GM18526 (cell line): Measurements from ENCODE around the gene CAPNS1.

Experiments
- POLR2A ChIP-seq: IDR thresholded peaks from 3 replicates; pipeline ENCODE4 v1.6.1; 2011; ENCODE audit not compliant: insufficient read length; ENCODE audit errors: extremely low read depth

CAPNS1 gene

DNA sequence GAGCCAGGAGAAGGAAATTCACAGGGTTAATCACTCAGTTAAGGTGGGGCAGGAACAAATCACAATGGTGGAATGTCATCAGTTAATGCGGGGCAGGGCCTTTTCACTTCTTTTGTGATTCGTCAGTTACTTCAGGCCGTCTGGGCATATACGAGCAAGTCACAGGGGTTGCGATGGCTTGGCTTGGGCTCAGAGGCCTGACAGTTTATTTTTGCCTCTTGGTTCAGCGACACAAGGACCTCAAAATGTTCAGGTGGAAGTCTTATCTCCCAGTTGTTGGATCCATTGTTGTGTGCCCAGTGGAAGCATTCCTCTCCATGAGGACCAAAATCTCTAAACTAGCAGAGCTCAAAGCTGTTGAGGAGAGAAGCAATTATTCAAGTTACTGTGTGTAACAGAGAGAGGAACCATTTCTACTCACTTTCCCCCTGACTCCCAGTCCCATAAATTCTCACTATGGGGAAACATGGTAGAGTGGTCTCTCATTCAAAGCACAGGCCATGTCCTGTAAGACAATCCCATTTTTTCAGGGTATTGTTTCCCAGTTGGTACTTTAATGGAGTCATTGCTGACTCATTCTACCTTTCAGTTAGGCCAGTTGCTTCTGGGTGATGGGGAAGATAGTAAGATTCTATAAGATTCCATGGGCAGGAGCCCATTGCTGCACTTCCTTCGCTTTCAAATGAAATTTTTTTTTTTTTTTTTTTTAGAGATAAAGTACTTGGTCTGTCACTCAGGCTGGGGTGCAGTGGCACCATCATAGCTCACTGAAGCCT, 21.1 kb downstream of the CAPNS1 start:
- TF ChIP-seq POLR2A, result no peak

DNA sequence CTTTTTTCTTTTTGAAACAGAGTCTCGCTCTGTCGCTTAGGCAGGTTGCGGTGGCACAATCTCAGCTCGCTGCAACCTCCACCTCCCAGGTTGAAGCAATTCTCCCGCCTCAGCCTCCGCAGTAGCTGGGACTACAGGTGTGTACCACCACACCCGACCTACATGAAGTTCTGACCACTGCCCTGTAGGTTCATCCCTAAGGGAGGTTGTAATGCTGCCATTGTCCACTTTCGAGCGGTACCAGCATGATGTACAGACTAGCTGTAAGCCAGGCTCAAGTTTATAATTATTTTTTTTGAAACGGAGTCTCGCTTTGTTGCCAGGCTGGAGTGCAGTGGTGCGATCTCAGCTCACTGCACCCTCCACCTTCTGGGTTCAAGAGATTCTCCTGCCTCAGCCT, 23.9 kb downstream of the CAPNS1 start:
- TF ChIP-seq POLR2A, result no peak

DNA sequence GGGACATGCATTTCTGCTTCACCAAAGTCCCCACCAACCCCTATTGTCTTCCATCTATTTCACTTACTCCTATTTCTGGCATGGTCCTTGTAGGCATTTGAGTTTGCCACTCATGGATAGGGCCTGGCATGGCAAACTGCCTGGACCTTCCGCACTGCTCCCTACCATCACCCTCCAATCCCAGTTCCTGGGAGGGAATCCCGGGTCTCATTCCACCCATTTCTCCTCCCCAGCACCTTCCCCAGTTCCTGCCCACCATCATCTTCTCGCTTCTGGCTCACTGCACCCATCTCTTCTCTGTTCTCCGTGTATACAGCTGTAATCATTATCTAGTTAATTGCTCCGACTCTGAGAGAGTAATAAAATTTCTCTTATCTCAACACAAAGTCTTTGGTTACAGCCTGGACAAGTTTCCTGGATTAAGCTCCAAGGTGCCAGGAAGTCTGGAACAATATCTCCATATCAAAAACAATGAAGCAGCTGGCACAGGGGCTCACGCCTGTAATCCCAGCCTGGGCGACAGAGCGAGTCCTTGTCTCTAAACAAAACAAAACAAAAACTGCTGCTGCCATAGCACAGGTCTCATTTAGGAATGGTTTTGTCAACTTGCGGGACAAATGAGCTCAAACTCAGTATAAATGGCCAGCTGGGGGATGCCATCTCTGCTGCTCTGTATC, 29.4 kb downstream of the CAPNS1 start:
- TF ChIP-seq POLR2A, result no peak

DNA sequence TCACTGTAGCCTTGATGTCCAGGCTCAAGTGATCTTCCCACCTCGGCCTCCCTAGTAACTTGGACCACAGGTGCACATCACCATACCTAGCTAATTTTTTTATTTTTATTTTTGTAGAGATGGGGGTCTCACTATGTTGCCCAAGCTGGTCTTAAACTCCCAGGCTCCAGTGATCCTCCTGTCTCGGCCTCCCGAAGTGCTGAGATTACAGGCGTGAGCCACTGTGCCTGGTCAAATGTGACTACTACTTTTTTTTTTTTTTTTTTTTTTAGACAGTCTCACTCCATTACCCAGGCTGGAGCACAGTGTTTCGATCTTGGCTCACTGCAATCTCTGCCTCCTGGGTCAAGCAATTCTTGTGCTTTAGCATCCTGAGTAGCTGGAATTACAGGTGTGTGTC, 33.0 kb downstream of the CAPNS1 start:
- no peak for TF ChIP-seq POLR2A

- TF ChIP-seq POLR2A, result no peak
These were observed 42.9 kb downstream of the CAPNS1 start for GRCh38 chr19:36182612-36183244.

- TF ChIP-seq POLR2A, result no peak
These were observed 43.4 kb downstream of the CAPNS1 start for GRCh38 chr19:36183245-36183628.

DNA sequence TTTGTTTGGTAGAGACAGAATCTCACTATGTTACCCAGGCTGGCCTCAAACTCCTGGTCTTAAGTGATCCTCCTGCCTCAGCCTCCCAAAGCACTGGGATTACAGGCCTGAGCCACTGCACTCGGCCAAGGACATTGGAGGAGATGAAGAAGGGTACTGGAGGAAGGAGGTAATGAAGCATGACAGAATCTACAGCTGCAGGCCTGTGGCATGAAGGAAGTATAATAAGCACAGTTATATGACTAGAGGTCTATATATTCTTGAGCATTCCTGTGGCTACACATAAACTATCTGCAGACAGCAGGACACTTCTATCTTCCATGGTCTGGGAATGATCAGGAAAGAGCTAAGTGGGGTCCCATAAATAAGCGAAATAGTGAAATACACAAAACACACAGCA, 56.4 kb downstream of the CAPNS1 start:
- no peak for TF ChIP-seq POLR2A

GRCh38 chr19:36198119-36198518, 58.3 kb downstream of the CAPNS1 start:
- no peak for TF ChIP-seq POLR2A
